ENCODE data around the gene AIFM2.

DNA sequence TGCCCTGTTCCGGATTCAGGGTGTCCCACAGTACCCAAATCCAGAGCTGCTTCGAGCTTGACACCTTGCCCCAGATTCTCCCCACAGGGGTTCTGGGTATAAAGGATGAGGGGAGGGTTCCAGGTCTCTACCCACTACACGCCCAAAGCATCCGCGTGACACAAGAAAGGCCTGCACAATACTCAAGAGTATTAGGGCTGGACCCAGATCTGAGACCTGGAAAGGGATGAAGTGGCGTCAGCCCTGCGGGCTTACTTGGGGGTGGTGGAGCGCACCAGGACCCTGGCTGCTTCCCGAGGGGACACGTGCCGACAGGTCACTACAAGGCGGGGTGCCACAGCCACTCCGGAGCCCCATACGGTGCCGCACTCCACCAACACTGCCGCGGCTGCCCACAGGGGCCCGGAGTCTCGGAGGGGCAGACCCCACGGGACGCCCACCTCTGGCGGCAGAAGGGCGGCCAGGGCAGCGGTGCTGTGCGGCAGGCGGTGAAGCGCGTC, 12.6 kb upstream of the AIFM2 start:
- TF ChIP-seq FOXA1 (IDR thresholded peaks at IDR 0.05) (no peak), FOXM1 (IDR thresholded peaks at IDR 0.05; ENCODE audit: borderline replicate concordance) (no peak), SP1 (IDR thresholded peaks at IDR 0.05) (no peak), TARDBP (IDR thresholded peaks at IDR 0.05) (no peak), FOXK2 (IDR thresholded peaks at IDR 0.05) (no peak), HDGF (IDR thresholded peaks at IDR 0.05; ENCODE audit: borderline replicate concordance) (no peak), BHLHE40 (IDR thresholded peaks at IDR 0.05; ENCODE audit: borderline replicate concordance) (no peak), ELF4 (IDR thresholded peaks at IDR 0.05) (no peak), L3MBTL2 (conservative IDR thresholded peaks at IDR 0.05) (no peak), SUZ12 (IDR thresholded peaks at IDR 0.05) (no peak), PKNOX1 (IDR thresholded peaks at IDR 0.05) (no peak), ARNT (IDR thresholded peaks at IDR 0.05) (no peak), CTBP1 (IDR thresholded peaks at IDR 0.05; ENCODE audit: borderline replicate concordance) (no peak)

Data from HEK293T (cell line).